22Rv1 (cell line): ENCODE measurements around the gene RHBDF2.

Source experiments
- H3K27ac ChIP-seq: fragments of 450-650 bp; 2 replicates; pipeline ENCODE4 v1.5.1; 2017
- ZFX ChIP-seq: fragments of 450-650 bp; IDR thresholded peaks from 2 replicates; pipeline ENCODE4 v1.6.1; 2017; ENCODE audit warnings: antibody characterized with exemption, borderline replicate concordance
- TF ChIP-seq, protein P1 (sequence below): fragments of 450-650 bp; IDR thresholded peaks from 2 replicates; pipeline ENCODE4 v1.5.1; 2017; ENCODE audit warnings: mild to moderate bottlenecking

RHBDF2 gene

GRCh38 chr17:76478730-76479514 is 22.3 kb downstream of the RHBDF2 start:
- no peak for TF ChIP-seq ZFX
- TF ChIP-seq, protein P1, sequence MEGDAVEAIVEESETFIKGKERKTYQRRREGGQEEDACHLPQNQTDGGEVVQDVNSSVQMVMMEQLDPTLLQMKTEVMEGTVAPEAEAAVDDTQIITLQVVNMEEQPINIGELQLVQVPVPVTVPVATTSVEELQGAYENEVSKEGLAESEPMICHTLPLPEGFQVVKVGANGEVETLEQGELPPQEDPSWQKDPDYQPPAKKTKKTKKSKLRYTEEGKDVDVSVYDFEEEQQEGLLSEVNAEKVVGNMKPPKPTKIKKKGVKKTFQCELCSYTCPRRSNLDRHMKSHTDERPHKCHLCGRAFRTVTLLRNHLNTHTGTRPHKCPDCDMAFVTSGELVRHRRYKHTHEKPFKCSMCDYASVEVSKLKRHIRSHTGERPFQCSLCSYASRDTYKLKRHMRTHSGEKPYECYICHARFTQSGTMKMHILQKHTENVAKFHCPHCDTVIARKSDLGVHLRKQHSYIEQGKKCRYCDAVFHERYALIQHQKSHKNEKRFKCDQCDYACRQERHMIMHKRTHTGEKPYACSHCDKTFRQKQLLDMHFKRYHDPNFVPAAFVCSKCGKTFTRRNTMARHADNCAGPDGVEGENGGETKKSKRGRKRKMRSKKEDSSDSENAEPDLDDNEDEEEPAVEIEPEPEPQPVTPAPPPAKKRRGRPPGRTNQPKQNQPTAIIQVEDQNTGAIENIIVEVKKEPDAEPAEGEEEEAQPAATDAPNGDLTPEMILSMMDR: no peak
- H3K27ac ChIP-seq: no peak overlapping the region

DNA sequence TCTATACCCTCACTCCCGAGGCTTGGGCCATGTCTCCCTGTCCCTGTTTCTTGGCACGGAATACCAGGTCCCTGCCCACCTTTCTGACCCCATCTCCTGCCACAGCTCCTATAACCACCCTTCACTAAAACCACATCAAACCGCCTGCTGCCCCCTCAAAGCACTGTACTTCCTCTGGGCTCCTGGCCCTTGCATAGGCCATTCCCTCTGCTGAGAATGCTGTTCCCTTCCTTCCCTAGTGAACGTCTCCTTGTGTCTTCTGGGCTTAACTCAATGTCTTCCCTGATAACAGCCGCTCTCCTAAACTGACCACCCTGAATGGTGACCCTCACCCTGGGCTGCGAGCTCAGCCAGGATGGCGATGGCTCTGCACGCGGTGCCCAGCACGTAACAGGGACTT is 23.1 kb downstream of the RHBDF2 start:
- TF ChIP-seq, protein P1: no peak
- no peak for TF ChIP-seq ZFX
- H3K27ac ChIP-seq: no peak overlapping the region

DNA sequence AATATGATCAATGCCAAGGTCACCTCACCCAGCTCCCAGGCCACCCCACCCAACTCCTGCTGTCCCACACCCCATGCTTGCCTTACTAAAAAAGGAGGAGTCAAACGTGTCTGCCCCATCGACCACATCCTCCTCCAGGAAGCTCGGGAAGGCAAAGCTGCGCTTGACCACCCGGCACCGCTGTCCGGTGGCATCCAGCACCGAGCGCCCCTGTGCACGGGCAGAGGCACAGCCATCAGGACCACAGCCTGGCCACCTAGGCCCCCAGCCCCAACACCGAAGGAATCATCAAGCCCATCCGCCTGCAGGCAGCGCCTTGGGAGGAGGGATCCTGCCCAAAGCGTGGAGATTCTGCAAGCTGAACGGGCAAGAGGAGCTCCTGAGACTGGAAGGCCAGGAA is 23.6 kb downstream of the RHBDF2 start:
- TF ChIP-seq, protein P1: no peak
- TF ChIP-seq ZFX: no peak
- no peak overlapping the region for H3K27ac ChIP-seq

- TF ChIP-seq ZFX: no peak
- TF ChIP-seq, protein P1: no peak
- H3K27ac ChIP-seq: no peak overlapping the region
These were observed 24.5 kb downstream of the RHBDF2 start for GRCh38 chr17:76476736-76477135.

DNA sequence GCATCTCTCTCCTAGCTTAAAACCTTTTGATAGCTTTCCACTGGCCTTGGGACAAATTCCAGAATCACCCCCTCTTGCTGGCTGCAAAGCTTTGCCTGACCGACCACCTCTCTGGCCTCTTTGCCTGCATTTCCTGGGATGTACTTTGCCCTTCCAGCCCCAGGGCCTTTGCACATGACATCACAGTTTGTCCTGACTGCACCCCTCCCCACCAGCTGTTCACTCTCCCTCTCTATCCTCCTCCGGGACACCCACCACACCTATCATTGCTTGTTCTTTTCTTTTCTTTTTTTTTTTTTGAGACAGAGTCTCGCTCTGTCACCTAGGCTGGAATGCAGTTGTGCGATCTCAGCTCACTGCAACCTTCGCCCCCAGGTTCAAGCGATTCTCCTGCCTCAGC is 25.9 kb downstream of the RHBDF2 start:
- no peak overlapping the region for H3K27ac ChIP-seq
- TF ChIP-seq, protein P1: no peak
- no peak for TF ChIP-seq ZFX

DNA sequence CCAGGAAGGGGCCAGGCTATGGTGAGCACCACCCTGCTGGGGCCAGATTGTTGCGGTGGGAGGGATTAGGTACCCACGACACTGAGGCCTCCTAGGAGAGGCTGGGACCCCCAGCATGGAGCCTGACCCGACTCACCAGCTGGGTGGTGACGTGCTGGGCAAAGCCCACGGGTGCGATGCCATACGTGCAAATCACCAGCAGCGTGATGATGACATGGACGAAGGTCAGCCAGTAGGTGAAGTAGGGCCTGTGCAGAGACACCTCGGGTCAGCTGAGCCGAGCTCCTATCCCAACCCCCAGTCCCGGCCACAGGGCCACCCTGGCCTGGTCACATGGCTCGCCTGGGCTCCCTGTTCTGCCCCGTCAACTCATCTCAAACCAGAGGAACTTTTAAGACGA is 26.3 kb downstream of the RHBDF2 start:
- TF ChIP-seq, protein P1: no peak
- TF ChIP-seq ZFX: no peak

DNA sequence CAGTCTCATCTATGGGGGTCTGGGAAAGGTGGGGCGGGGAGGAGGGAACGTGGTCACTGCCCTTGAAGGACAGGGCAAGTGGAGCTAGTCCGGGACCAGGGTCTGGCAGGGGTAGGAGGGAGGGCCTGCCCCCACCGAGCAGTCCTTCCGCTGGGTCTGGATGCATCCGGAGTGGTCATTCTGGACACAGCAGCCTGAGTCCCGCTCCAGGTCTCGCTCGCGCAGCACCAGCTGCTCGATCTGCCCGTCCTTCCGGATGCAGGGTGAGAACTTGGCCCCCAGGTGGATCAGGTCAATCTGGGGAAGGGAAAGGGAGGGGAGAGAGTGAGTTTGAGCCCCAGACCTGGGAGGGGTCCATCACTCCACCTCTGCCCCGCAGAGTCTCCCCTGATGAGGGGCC is 27.0 kb downstream of the RHBDF2 start:
- TF ChIP-seq, protein P1: no peak
- no peak for TF ChIP-seq ZFX
- no peak overlapping the region for H3K27ac ChIP-seq

More for the DNA sequence above, 26.3 kb downstream of the RHBDF2 start:
- H3K27ac ChIP-seq: no peak overlapping the region
